ENCODE measurements around the gene SIRT5. TPM values are rescaled to one million over a fixed set of nuclear protein-coding genes. Genes with fewer than 3 reads are reported as not detected.

The SIRT5 gene
- total RNA-seq, 1 experiment from 2014 or later = 13.8 TPM

DNA sequence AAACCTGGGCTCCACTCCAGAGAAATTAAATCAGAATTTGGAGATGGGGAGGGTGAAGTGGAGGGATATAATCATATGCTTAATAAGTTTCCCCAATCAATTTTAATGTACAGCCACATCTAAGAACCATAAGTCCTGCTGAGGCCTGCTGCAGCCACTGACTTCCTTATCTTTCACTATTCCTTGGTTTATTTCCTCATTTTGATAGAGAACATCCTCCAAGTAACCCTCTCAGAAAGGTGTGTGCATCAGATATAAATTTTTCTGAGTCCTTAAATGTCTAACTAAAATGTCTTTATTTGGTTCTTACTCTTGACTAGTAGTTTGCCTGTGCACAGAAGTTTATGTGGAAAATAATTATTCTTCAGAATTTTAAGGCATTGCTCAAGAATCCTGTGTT lies 23.7 kb upstream of the SIRT5 start:
- ChIA-PET RAD21 (ENCODE audit: low non-redundant PET in 1 of 2, low total read pairs in 2 of 2, uncharacterized antibody in 2 of 2, unreplicated experiment in 2 of 2) (no interaction called here), POLR2A (no interaction called here), CTCF (interaction anchor here (1.3 kb wide), 1 partner anchor 24 kb away, joined by 6 read pairs; the partner anchor contains the start of gene SIRT5)
- H2AFZ ChIP-seq (ENCODE audit: low read depth, low read length, poor library complexity, severe bottlenecking) = peak overlapping the region; percentile 13
- TF ChIP-seq SRF (IDR thresholded peaks at IDR 0.05; ENCODE audit: low read depth) (no peak), EZH2phosphoT487 (IDR thresholded peaks at IDR 0.05; ENCODE audit: borderline replicate concordance) (no peak), CBX3 (IDR thresholded peaks at IDR 0.05; ENCODE audit: low read depth) (no peak), EGR1 (IDR thresholded peaks at IDR 0.05; ENCODE audit: low read depth) (no peak), TCF7L2 (IDR thresholded peaks at IDR 0.05; ENCODE audit: borderline replicate concordance, extremely low read depth, insufficient read depth, insufficient read length) (no peak), SP1 (IDR thresholded peaks at IDR 0.05; ENCODE audit: low read depth) (no peak), ZBTB33 (IDR thresholded peaks at IDR 0.05; ENCODE audit: extremely low read depth, insufficient replicate concordance, low read length) (no peak), ELF1 (IDR thresholded peaks at IDR 0.05; ENCODE audit: borderline replicate concordance, low read depth) (no peak), JUND (IDR thresholded peaks at IDR 0.05) (no peak)
- H3K27ac ChIP-seq (ENCODE audit: low read depth, low read length) = no peak overlapping the region
- intact Hi-C loops (cut with micrococcal nuclease) = no loop called here
- H3K79me2 ChIP-seq (ENCODE audit: insufficient read depth, low read length) = no peaks in the 10 kb centered on the region
- no peak overlapping the region for H3K9ac ChIP-seq (ENCODE audit: low read length)
- H3K27me3 ChIP-seq (ENCODE audit: insufficient read depth, low read length) = no peaks in the 10 kb centered on the region
- H3K4me1 ChIP-seq (ENCODE audit: control insufficient read depth in 1 of 2, insufficient read depth in 2 of 2, low read length in 2 of 2) = peaks cover 0 to 6% of the 10 kb centered on the region in 2 experiments; a peak in 1 of 4 replicates
- no peak for ATAC-seq
- H3K9me3 ChIP-seq (ENCODE audit: control insufficient read depth in 1 of 2, insufficient read depth in 1 of 2, low read depth in 1 of 2, low read length in 2 of 2) = no peaks in the 10 kb centered on the region
- no peaks in the 10 kb centered on the region for H3K9me2 ChIP-seq (ENCODE audit: insufficient read depth)
- no peak overlapping the region for H3K4me3 ChIP-seq (replicated peaks in 1 of 2; ENCODE audit: low read depth in 1 of 2, low read length in 2 of 2)
- H3K4me2 ChIP-seq (ENCODE audit: low read length) = no peak overlapping the region
- no peaks in the 10 kb centered on the region for H3K36me3 ChIP-seq (ENCODE audit: control insufficient read depth in 1 of 2, insufficient read depth in 2 of 2, low read length in 2 of 2)
- no peaks in the 10 kb centered on the region for H4K20me1 ChIP-seq (ENCODE audit: insufficient read depth)
- BruUV-seq (replicated peaks) = no TSS peak
- DNase-seq (ENCODE audit: low read depth, low spot score) = no peak

- Histone ChIP-seq H2AFZ (ENCODE audit: low read depth, low read length, poor library complexity, severe bottlenecking) (no peak overlapping the region), H3K36me3 (ENCODE audit: control insufficient read depth in 1 of 2, insufficient read depth in 2 of 2, low read length in 2 of 2) (no peaks in the 10 kb centered on the region), H3K27ac (ENCODE audit: low read depth, low read length) (no peak overlapping the region), H3K9me2 (ENCODE audit: insufficient read depth) (no peaks in the 10 kb centered on the region), H3K9me3 (ENCODE audit: control insufficient read depth in 1 of 2, insufficient read depth in 1 of 2, low read depth in 1 of 2, low read length in 2 of 2) (no peaks in the 10 kb centered on the region), H4K20me1 (ENCODE audit: insufficient read depth) (no peaks in the 10 kb centered on the region), H3K4me2 (ENCODE audit: low read length) (no peak overlapping the region), H3K27me3 (ENCODE audit: insufficient read depth, low read length) (no peaks in the 10 kb centered on the region), H3K79me2 (ENCODE audit: insufficient read depth, low read length) (no peaks in the 10 kb centered on the region), H3K4me1 (ENCODE audit: control insufficient read depth in 1 of 2, insufficient read depth in 2 of 2, low read length in 2 of 2) (peaks cover 0 to 6% of the 10 kb centered on the region in 2 experiments; a peak in 1 of 4 replicates), H3K9ac (ENCODE audit: low read length) (no peak overlapping the region), H3K4me3 (replicated peaks in 1 of 2; ENCODE audit: low read depth in 1 of 2, low read length in 2 of 2) (no peak overlapping the region)
- RAD21 ChIA-PET (ENCODE audit: low non-redundant PET in 1 of 2, low total read pairs in 2 of 2, uncharacterized antibody in 2 of 2, unreplicated experiment in 2 of 2) = no interaction called here
- BruUV-seq (replicated peaks) = no TSS peak
- no peak for DNase-seq (ENCODE audit: low read depth, low spot score)
- intact Hi-C loops (cut with micrococcal nuclease) = no loop called here
- CTCF ChIA-PET = no interaction called here
- POLR2A ChIA-PET = no interaction called here
- peak; percentile 27; the same call in 1 of the 2 replicates for ATAC-seq
- no peak for TF ChIP-seq ELF1 (IDR thresholded peaks at IDR 0.05; ENCODE audit: borderline replicate concordance, low read depth)
- no peak for TF ChIP-seq EZH2phosphoT487 (IDR thresholded peaks at IDR 0.05; ENCODE audit: borderline replicate concordance)
- TF ChIP-seq POLR2AphosphoS5 (IDR thresholded peaks at IDR 0.05; ENCODE audit: low read depth, low read length) = no peak
- TF ChIP-seq FOSL1 (IDR thresholded peaks at IDR 0.05; ENCODE audit: low read depth) = no peak
- no peak for TF ChIP-seq ZFX (IDR thresholded peaks at IDR 0.05)
- TF ChIP-seq SIN3A (IDR thresholded peaks at IDR 0.05; ENCODE audit: low read depth) = no peak
- no peak for TF ChIP-seq TCF7L2 (IDR thresholded peaks at IDR 0.05; ENCODE audit: borderline replicate concordance, extremely low read depth, insufficient read depth, insufficient read length)
- TF ChIP-seq SP1 (IDR thresholded peaks at IDR 0.05; ENCODE audit: low read depth) = no peak
- no peak for TF ChIP-seq CEBPB (IDR thresholded peaks at IDR 0.05; ENCODE audit: low read depth)
- TF ChIP-seq JUND (IDR thresholded peaks at IDR 0.05) = no peak
- TF ChIP-seq, protein P1, sequence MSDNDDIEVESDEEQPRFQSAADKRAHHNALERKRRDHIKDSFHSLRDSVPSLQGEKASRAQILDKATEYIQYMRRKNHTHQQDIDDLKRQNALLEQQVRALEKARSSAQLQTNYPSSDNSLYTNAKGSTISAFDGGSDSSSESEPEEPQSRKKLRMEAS (IDR thresholded peaks at IDR 0.05) = no peak
- TF ChIP-seq ZBTB33 (IDR thresholded peaks at IDR 0.05; ENCODE audit: extremely low read depth, insufficient replicate concordance, low read length) = no peak
- no peak for TF ChIP-seq RAD21 (IDR thresholded peaks at IDR 0.05; ENCODE audit: low read depth)
Measured at GRCh38 chr6:13553646-13554045, 20.8 kb upstream of the SIRT5 start.
